Measurements from ENCODE around the gene ANKRD11. TPM values are rescaled to one million over a fixed set of nuclear protein-coding genes. Genes with fewer than 3 reads are reported as not detected.

The ANKRD11 gene
- polyA plus RNA-seq, 3 donors, result 3.2 to 62.4 (median 5.4) TPM

DNA sequence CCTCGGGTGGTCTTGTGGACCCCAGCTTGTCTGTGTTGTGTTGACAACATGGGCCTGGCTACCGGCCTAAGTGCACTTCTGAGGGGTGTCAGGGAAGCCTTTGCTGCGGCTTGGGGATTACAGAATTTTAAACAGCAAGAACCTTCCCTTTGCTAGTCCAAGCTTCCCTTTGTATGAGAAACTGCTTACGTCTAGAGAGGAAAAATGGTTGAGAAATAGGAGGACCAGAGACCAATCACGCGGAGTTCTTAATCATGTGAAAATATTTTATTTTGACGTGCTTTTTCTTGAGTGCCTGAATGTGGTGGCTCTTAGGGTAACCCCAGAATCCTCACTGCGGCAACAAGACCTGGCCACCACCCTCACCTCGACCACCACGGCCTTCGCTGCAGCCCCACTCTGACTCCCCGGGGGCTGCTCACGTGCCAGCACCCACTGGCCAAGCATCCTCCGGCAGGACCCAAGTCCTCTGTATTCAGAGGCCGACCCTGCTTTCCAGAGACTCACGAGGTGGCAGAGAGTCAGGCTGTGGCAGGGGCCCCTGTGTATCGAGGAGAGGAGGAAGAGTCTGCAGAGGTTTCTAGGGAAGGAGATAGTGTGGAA, 191.6 kb downstream of the ANKRD11 start:
- WGBS (ENCODE audit: insufficient coverage), result 86% methylated on average over 11 of the region's 17 CpGs

GRCh38 chr16:89297910-89298545, 192.3 kb downstream of the ANKRD11 start:
- peaks cover 29 to 59% of the 10 kb centered on the region in 2 donors for H3K36me3 Mint-ChIP-seq

More for the DNA sequence above, 191.6 kb downstream of the ANKRD11 start:
- H3K9me3 ChIP-seq (replicated peaks in 1 of 2; ENCODE audit: control insufficient read depth in 1 of 2, insufficient read depth in 1 of 2, low read length in 2 of 2), result no peaks in the 10 kb centered on the region
- no peak for TF ChIP-seq CTCF (IDR thresholded peaks at IDR 0.05)
- peak overlapping the region; percentile 36 for H3K9ac ChIP-seq (ENCODE audit: insufficient read depth, low read length, poor library complexity, severe bottlenecking)
- peak overlapping the region; percentile 34 to 84 (median 77) for H3K27ac Mint-ChIP-seq
- H3K36me3 Mint-ChIP-seq, result peaks cover 35 to 65% of the 10 kb centered on the region in 2 donors
- H3K4me2 ChIP-seq (replicated peaks; ENCODE audit: extremely low read depth, low read length, poor library complexity, severe bottlenecking), result no peak overlapping the region
- no peaks in the 10 kb centered on the region for H3K27me3 ChIP-seq (ENCODE audit: control insufficient read depth in 2 of 2, insufficient read depth in 2 of 2, low read length in 2 of 2)
- peaks cover 100% of the 10 kb centered on the region for H4K20me1 ChIP-seq (ENCODE audit: insufficient read depth, low read length)
- peaks cover 37% of the 10 kb centered on the region for H3K4me1 Mint-ChIP-seq
- no peak overlapping the region for H3K4me3 Mint-ChIP-seq
- no peak for DNase-seq
- H3K36me3 ChIP-seq (replicated peaks in 1 of 2; ENCODE audit: control insufficient read depth in 1 of 2, insufficient read depth in 2 of 2, low read length in 2 of 2), result peaks cover 34 to 53% of the 10 kb centered on the region in 2 donors
- H3K79me2 ChIP-seq (ENCODE audit: insufficient read depth, low read length), result peaks cover 97% of the 10 kb centered on the region
- no peak overlapping the region for H3K4me3 ChIP-seq (replicated peaks in 1 of 3; ENCODE audit: low read depth in 2 of 3, low read length in 3 of 3)
- intact Hi-C loops (cut with micrococcal nuclease), result no loop called here
- peak overlapping the region; percentile 17 to 51 for H3K27ac ChIP-seq (ENCODE audit: low read depth in 1 of 2, low read length in 2 of 2)
- no peaks in the 10 kb centered on the region for H3K9me3 Mint-ChIP-seq
- H2AFZ ChIP-seq (ENCODE audit: insufficient read depth, low read depth, low read length, poor library complexity, severe bottlenecking), result no peak overlapping the region
- peaks cover 12 to 19% of the 10 kb centered on the region in 2 donors for H3K4me1 ChIP-seq (ENCODE audit: control insufficient read depth in 1 of 2, insufficient read depth in 2 of 2, low read length in 2 of 2)
- H3K27me3 Mint-ChIP-seq (ENCODE audit: low read depth in 3 of 3), result peaks cover 0 to 1% (median 0%) of the 10 kb centered on the region in 3 donors

More at GRCh38 chr16:89297910-89298545, 192.3 kb downstream of the ANKRD11 start:
- no peak for DNase-seq
- 47% methylated on average over 8 of the region's 17 CpGs for WGBS (ENCODE audit: insufficient coverage)
- Mint-ChIP-seq H3K4me1 (peaks cover 36% of the 10 kb centered on the region), H3K27me3 (ENCODE audit: low read depth in 3 of 3) (peaks cover 0 to 1% (median 0%) of the 10 kb centered on the region in 3 donors), H3K27ac (peak overlapping the region; percentile 31 to 87 (median 78)), H3K9me3 (no peaks in the 10 kb centered on the region), H3K4me3 (no peak overlapping the region)
- no peak overlapping the region for H2AFZ ChIP-seq (ENCODE audit: insufficient read depth, low read depth, low read length, poor library complexity, severe bottlenecking)
- no peak for TF ChIP-seq CTCF (IDR thresholded peaks at IDR 0.05)
- H3K9ac ChIP-seq (ENCODE audit: insufficient read depth, low read length, poor library complexity, severe bottlenecking), result peak overlapping the region; percentile 36
- H3K4me2 ChIP-seq (replicated peaks; ENCODE audit: extremely low read depth, low read length, poor library complexity, severe bottlenecking), result no peak overlapping the region
- peaks cover 27 to 47% of the 10 kb centered on the region in 2 donors for H3K36me3 ChIP-seq (replicated peaks in 1 of 2; ENCODE audit: control insufficient read depth in 1 of 2, insufficient read depth in 2 of 2, low read length in 2 of 2)
- peaks cover 12 to 19% of the 10 kb centered on the region in 2 donors for H3K4me1 ChIP-seq (ENCODE audit: control insufficient read depth in 1 of 2, insufficient read depth in 2 of 2, low read length in 2 of 2)
- peaks cover 95% of the 10 kb centered on the region for H3K79me2 ChIP-seq (ENCODE audit: insufficient read depth, low read length)
- no peaks in the 10 kb centered on the region for H3K9me3 ChIP-seq (replicated peaks in 1 of 2; ENCODE audit: control insufficient read depth in 1 of 2, insufficient read depth in 1 of 2, low read length in 2 of 2)
- H3K27me3 ChIP-seq (ENCODE audit: control insufficient read depth in 2 of 2, insufficient read depth in 2 of 2, low read length in 2 of 2), result no peaks in the 10 kb centered on the region
- peak overlapping the region in 1 of 2 donors; percentile 51 for H3K27ac ChIP-seq (ENCODE audit: low read depth in 1 of 2, low read length in 2 of 2)
- H3K4me3 ChIP-seq (replicated peaks in 1 of 3; ENCODE audit: low read depth in 2 of 3, low read length in 3 of 3), result no peak overlapping the region
- H4K20me1 ChIP-seq (ENCODE audit: insufficient read depth, low read length), result peaks cover 100% of the 10 kb centered on the region
- intact Hi-C loops (cut with micrococcal nuclease), result no loop called here

All from CD14-positive monocyte (primary cell).